ENCODE measurements around the gene CALR3.
A peak's percentile ranks its signal among the peaks of the same experiment; 100 is the strongest.

The CALR3 gene

DNA sequence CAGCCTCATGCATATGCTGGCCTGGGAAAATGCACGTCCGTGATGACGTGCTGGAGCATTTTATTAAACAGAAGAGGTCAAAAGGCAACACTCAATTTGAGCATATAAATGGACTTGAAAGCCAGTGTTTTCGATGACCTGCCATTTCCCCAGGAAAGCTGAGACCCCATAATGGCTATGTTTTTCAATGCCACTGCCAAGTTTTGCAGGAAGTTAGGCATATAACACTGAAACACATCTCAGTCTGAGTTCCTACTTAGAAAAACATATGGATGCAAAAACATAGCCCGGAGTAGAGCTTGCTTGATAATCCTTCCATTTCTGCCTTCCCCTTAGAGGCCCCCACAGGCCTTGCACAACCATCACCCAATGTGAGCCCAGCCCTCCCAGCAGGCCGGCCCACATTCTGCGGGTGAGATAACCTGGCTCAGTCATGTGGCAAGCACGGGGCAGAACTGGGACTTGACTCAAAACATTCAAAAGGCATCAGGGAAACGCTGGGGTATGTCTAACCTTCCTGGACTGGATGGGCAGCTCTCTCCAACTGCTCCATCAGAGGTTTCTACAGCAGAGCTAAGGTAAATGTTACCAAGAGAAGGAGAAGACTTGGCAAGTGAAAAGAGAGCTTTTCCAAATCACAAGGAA is 49.1 kb downstream of the CALR3 start:
- no peak for FAIRE-seq
- DNase-seq (ENCODE audit: insufficient read length, low spot score) = no peak
- 0 out of 2 replicates have a peak, but pooled peaks have one; percentile 20 for TF ChIP-seq TAF1 (IDR thresholded peaks at IDR 0.05; ENCODE audit: low read depth, low read length)
- no peak for TF ChIP-seq PAX5 (IDR thresholded peaks at IDR 0.05; ENCODE audit: insufficient read depth, low read length, severe bottlenecking)
- TF ChIP-seq POLR2A (IDR thresholded peaks at IDR 0.05; ENCODE audit: low read depth, low read length) = peak; percentile 37; the same call in 1 of the 2 replicates
- TF ChIP-seq SPI1 (IDR thresholded peaks at IDR 0.05; ENCODE audit: low read depth, low read length) = peak; percentile 56

DNA sequence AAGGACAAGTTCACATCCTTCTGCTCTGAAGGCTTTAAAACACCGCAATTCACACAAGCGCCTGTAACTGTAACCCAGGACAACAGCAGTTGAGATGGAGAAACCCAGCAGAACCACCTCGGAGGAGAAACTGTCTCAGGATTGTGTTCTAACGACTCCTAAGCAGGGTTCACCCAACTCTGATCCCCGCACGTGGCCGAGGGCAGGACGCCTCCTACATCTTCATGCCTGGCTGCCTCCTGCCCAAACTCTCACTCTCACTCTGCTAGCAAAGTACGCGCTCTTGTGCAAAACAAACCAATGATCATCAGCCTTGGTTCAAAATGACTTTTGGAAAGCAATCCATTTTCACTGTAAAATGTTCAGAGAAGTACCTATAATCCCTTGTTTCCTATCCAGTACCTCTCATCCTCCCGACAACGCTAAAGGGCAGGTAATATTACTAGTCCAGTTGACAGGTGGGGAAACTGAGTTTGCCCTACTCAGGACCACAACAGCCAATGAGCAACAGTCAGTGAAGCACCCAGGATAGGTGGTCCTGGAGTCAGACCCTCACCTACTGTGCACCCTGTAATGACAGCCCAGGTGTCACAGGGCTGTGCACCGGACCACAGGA is 49.8 kb downstream of the CALR3 start:
- DNase-seq (ENCODE audit: insufficient read length, low spot score) (no peak), FAIRE-seq (peak; percentile 96)
- peak; percentile 99 for TF ChIP-seq PAX5 (IDR thresholded peaks at IDR 0.05; ENCODE audit: insufficient read depth, low read length, severe bottlenecking)
- TF ChIP-seq TAF1 (IDR thresholded peaks at IDR 0.05; ENCODE audit: low read depth, low read length) = no peak; the same call in 1 of the 2 replicates
- peak; percentile 60; the same call in 1 of the 2 replicates for TF ChIP-seq POU2F2 (IDR thresholded peaks at IDR 0.05; ENCODE audit: low read depth, low read length)
- TF ChIP-seq POLR2AphosphoS5 (IDR thresholded peaks at IDR 0.05; ENCODE audit: low read depth, low read length) = peak; percentile 44
- peak; percentile 63; the same call in 1 of the 2 replicates for TF ChIP-seq POLR2A (IDR thresholded peaks at IDR 0.05; ENCODE audit: low read depth, low read length)
- no peak for TF ChIP-seq SPI1 (IDR thresholded peaks at IDR 0.05; ENCODE audit: low read depth, low read length)

DNA sequence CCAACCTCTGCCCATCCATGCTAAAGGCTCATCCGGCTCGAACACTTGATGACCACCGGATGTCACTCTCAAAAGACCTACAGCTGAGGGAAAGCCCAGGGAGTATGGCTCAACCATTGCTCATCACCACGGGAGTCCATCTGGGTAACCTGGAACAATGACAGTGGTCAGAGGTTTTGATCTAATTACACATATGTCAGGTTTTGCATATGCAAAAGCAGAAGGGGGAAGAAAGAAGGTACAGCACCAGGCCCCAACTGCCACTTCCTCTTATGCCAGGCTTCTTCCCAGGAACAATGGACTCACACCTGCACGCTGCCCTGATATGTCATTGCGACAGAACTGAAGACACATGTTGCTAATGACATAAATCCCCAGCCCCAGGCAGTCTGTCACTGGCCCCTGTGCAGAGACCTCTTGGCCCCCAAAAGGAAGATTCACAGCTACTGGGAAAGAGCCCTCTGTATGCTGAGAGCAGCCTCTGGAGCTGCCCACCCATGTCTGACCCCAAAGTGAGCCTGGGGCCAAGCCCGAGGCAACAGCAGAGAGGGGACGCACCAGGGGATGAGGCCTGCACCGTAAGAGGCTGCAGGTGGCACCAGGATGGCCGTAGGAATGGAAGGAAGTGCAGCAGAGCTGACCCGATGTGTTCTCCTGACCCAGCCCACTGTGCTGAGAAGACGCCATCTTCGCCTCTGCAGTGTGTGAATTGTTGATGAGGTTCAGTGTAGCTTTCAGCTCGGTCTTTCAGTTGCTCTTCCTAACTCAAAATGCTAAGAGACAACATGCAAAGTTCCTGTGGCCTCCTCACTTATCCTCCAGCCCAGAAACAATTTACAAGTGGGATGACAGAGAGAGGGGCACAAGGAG is 50.5 kb downstream of the CALR3 start:
- DNase-seq (ENCODE audit: insufficient read length, low spot score) (no peak), FAIRE-seq (peak; percentile 80)
- peak; percentile 99 for TF ChIP-seq POU2F2 (IDR thresholded peaks at IDR 0.05; ENCODE audit: low read depth, low read length)
- peak; percentile 67; the same call in 1 of the 2 replicates for TF ChIP-seq POLR2A (IDR thresholded peaks at IDR 0.05; ENCODE audit: low read depth, low read length)
- TF ChIP-seq SPI1 (IDR thresholded peaks at IDR 0.05; ENCODE audit: low read depth, low read length) = peak; percentile 97
- TF ChIP-seq TAF1 (IDR thresholded peaks at IDR 0.05; ENCODE audit: low read depth, low read length) = no peak; the same call in 1 of the 2 replicates
- TF ChIP-seq PAX5 (IDR thresholded peaks at IDR 0.05; ENCODE audit: insufficient read depth, low read length, severe bottlenecking) = no peak
- no peak; the same call in 1 of the 2 replicates for TF ChIP-seq POLR2AphosphoS5 (IDR thresholded peaks at IDR 0.05; ENCODE audit: low read depth, low read length)

DNA sequence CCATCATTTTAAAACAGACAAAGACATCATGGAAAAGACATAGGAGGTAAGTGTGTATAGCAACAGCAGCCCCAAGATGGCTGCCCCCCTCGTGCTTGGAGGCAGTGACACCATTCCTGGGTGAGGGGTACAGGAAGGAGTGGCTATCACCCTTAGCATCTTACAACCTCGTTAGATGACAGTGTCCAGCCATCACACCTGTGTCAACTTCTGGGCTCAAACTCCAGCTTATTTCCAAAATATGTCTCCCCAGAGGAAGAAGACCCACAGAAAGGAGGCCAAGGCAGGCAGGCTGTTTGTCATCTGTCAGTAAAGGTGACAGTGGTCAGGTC is 51.7 kb downstream of the CALR3 start:
- TF ChIP-seq POLR2A (IDR thresholded peaks at IDR 0.05; ENCODE audit: low read depth, low read length) (no peak), POLR2AphosphoS5 (IDR thresholded peaks at IDR 0.05; ENCODE audit: low read depth, low read length) (peak; percentile 30; the same call in 1 of the 2 replicates)
- FAIRE-seq = peak; percentile 86
- no peak for DNase-seq (ENCODE audit: insufficient read length, low spot score)

DNA sequence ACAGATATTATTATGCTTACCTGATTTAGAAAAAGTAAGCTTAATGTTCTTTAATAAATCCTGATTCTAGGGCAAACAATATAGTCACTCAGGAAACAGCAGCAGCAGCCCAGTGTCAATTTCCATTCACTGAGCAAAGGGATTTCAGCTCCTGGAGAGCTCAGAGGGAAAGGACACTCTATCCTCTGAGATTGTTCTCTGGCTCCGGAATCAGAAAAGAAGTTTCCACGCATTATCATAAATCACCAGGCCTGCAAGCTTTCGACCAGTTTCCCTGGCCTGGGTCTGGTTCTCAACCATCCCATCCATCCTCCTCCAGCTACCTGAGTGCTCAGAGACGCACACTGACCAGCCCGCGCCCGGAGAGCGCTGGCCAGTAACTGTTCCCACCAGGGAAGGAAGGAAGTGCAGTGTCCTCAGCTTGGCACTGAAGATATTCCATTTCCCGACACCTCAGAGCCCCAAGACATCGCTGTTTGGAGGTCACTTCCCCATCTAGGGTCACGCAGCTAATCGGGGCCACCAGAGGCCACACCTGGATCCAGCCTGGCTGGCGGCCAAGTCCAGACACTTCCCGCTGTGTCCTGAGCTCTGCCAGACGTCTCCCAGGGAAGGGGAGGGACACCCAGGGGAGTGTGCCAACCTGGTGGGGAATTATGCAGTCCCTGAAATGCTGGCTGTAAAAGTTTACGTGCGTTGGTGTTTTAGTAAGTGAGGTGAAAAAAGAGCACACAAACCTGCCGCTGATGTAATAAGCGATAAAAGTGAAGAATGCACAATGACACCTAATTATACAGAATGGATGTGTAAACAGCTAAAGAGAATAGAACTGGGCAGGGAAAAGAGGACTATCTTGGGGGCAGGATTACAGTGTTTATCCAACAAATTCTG is 53.3 kb downstream of the CALR3 start:
- TF ChIP-seq POLR2A (IDR thresholded peaks at IDR 0.05; ENCODE audit: low read depth, low read length) (no peak), SPI1 (IDR thresholded peaks at IDR 0.05; ENCODE audit: low read depth, low read length) (peak; percentile 26; the same call in 1 of the 2 replicates)
- FAIRE-seq (peak; percentile 79), DNase-seq (ENCODE audit: insufficient read length, low spot score) (no peak)

DNA sequence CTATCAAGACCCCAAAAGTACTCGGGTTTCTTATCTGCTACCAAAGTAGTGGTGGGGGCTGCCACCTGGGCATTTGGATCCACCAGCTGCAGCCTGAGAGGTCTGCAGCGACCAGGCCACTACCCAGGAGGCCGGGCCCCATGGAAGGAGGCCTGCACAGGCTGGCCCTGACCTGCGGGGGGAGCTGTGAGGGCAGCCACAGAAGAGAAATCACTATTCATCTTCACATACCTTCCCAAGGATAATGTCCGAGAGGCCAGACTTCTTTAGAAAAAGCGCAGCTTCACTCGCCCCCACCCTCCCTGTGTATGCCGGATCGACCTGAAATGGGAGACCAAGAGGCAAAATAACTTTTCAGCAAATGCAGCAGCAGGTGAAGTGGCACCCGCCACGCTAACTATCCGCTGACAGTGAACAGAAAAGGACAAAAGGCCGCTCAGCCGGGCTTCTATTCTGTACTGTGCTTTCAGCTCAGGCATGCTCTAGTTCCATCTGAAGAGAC is 54.3 kb downstream of the CALR3 start:
- FAIRE-seq (no peak), DNase-seq (ENCODE audit: insufficient read length, low spot score) (no peak)
- TF ChIP-seq PAX5 (IDR thresholded peaks at IDR 0.05; ENCODE audit: insufficient read depth, low read length, severe bottlenecking) (no peak), POU2F2 (IDR thresholded peaks at IDR 0.05; ENCODE audit: low read depth, low read length) (no peak), POLR2A (IDR thresholded peaks at IDR 0.05; ENCODE audit: low read depth, low read length) (no peak), TAF1 (IDR thresholded peaks at IDR 0.05; ENCODE audit: low read depth, low read length) (no peak), SPI1 (IDR thresholded peaks at IDR 0.05; ENCODE audit: low read depth, low read length) (no peak), POLR2AphosphoS5 (IDR thresholded peaks at IDR 0.05; ENCODE audit: low read depth, low read length) (no peak)

DNA sequence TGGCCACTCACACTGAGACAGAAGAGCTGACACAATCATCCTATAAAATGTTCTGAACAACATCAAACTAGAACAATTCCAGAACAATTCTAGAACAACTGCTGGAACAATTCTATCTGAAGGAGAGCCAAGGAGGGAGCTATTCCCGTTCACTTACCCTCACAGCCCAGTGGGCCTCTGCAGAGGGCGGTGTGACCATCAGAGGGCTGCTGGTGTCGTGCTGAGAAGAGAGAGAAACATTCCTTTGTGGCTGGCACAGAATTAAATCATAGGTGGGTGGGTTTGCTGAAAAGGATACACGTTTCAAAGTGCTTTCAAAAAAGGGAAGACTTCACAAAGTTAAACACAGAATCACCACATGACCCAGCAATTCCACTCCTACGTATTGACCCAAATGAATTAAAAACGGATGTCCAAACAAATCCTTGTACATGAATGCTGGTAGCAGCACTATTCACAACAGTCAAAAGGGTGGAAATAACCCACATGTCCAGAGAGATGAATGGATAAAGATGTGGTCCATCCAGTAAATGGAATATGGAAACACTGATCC is 59.1 kb downstream of the CALR3 start:
- TF ChIP-seq TAF1 (IDR thresholded peaks at IDR 0.05; ENCODE audit: low read depth, low read length) (no peak), POLR2A (IDR thresholded peaks at IDR 0.05; ENCODE audit: low read depth, low read length) (no peak), POLR2AphosphoS5 (IDR thresholded peaks at IDR 0.05; ENCODE audit: low read depth, low read length) (no peak), SPI1 (IDR thresholded peaks at IDR 0.05; ENCODE audit: low read depth, low read length) (no peak)
- peak; percentile 38 for FAIRE-seq
- DNase-seq (ENCODE audit: insufficient read length, low spot score) = no peak

DNA sequence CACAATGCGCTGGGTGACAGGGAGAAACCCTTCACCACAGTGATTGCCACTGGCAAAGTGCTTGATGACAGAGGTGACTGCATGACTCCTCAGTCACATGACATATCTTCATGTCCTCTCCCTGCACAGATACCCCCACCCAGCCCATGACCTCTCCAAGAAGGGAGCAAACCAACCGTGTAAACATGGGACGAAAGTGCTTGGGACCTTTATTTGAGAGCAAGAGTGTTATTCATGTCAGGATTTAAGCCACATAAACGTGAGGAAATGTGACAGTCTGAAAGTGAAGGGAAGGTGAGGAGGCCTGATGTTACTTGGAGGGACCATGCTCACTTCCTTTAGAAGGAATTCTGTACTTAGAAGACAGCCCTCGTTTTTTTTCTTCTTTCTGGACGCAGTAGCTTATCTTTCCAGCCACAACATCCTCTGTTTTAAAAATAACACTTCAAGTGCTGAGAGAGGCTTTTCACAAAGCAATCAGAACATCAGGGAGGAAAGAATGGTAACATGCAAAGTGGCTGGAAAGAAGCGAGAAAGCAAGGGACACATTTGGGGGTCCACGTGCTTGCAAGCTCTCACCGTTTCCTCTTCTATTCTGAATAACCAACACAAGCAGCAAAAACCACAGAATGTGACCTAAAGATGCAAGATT is 59.8 kb downstream of the CALR3 start:
- FAIRE-seq = peak; percentile 85
- TF ChIP-seq POLR2AphosphoS5 (IDR thresholded peaks at IDR 0.05; ENCODE audit: low read depth, low read length) (no peak), POLR2A (IDR thresholded peaks at IDR 0.05; ENCODE audit: low read depth, low read length) (no peak), SPI1 (IDR thresholded peaks at IDR 0.05; ENCODE audit: low read depth, low read length) (peak; percentile 70), TAF1 (IDR thresholded peaks at IDR 0.05; ENCODE audit: low read depth, low read length) (no peak), POU2F2 (IDR thresholded peaks at IDR 0.05; ENCODE audit: low read depth, low read length) (peak; percentile 77), PAX5 (IDR thresholded peaks at IDR 0.05; ENCODE audit: insufficient read depth, low read length, severe bottlenecking) (no peak)
- no peak for DNase-seq (ENCODE audit: insufficient read length, low spot score)
